Stimulated activated CD8-positive, alpha-beta memory T cell treated with anti-CD3 and anti-CD28 coated beads, Interleukin-12 subunit alpha, Interleukin-12 subunit beta, amount 100 ng/mL, for 24 hours (primary cell): ENCODE measurements around the gene PHACTR1.

ENCODE experiments used
- DNase-seq: peaks from one replicate; pipeline ENCODE4 v3.0.0-alpha.2; 2020; ENCODE audit errors: extremely low read depth

Gene PHACTR1

DNA sequence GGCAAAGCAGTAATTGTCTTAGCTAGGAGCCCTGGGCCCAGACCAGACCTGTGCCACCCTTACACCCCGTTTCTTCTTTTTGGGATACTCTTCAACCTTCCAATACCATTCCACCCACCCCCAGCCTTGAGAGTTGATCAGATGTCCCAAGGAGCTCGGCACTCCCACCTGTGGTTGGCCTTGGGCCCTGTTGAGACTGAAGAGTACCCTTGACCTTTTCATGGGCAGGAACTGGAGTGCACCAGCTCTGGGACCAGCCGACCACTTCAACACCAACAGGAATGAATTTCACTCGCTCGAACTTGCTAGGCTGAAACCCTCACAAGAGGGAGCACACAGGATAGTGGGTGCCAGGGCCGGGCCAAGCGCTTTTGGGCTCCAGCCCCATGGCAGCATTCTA is 273.6 kb downstream of the PHACTR1 start:
- DNase-seq, result no peak

DNA sequence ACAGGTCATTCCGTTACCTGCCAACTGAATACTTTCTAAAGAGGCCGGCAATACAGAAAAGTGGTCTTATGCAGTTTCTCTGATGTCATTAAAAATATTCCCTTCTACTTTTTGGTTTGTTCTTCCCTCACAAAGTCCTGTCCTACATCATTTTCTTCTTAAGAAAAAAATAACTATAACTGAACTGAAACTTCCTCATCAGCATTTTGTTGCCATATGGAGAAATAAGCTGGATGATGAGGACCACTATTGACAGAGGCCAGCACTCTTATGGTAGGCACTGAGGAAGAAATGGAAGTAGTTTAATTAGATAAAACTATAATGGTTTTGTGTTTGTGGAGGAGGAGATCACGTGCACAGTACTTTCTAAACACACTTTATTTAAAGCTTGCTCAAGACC is 274.9 kb downstream of the PHACTR1 start:
- DNase-seq, result no peak

DNA sequence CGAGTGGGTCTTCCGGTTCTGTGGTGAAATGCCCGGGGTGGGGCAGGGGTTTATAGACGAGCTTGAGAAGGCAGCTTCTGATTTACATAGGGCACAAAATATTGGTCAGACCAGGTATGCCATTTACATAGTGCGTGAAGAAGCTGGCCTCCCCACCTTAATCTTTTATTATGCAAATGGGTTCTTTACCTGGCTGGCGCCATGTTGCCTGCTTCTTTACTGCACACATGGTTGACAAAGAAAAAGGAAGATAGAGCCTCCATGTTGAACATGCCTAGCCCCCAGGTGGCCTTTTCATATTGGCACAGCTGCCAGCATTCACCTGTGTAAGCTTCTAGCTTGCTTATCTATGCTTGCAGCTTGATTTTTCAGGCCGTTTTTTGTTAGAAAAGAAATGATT is 276.2 kb downstream of the PHACTR1 start:
- DNase-seq, result no peak

DNA sequence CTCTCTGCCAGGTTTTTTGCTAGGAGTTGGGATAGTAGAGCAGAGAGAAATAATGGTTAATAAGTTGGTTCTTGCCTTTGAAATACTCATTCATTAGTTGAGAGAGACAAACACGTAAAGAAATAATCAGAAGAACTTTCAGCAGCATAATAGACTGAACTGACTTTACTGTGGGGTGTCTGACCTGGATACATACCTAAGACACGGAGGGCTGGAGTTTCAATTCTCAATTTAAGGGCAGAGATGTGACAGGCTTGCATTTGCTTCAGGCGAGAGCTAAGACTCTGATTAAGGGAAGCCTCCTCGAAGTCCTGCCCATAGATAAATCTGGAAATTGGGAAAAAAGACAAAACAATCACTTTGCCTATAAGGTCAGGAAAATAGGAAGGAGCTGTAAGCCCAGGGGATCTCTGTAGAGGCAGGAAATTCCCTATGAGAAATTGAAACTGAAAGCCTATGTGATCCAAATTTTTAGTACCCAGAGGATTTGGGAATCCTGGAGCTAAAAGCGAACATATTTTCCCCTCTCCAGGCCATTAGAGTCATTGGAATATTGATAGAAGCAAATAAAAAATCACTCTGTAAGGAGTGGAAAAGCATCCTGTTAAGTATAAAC is 276.8 kb downstream of the PHACTR1 start:
- no peak for DNase-seq

DNA sequence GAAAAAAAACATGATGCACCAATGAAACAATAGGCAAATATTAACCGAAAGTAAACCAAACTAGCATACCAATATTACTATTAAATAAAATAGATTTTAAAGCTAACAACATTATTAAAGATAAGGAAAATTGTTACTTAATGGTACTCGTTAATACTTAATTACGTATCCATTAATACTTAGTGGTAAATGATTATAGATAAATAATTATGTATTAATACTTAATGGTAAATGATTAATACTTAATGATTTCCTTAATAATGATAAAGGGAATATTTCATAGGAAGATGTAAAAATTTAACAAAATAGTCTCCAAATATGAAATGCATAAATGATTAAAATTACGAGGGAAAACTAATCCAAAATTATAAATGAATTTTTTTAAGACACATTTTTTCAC is 278.9 kb downstream of the PHACTR1 start:
- DNase-seq, result no peak

DNA sequence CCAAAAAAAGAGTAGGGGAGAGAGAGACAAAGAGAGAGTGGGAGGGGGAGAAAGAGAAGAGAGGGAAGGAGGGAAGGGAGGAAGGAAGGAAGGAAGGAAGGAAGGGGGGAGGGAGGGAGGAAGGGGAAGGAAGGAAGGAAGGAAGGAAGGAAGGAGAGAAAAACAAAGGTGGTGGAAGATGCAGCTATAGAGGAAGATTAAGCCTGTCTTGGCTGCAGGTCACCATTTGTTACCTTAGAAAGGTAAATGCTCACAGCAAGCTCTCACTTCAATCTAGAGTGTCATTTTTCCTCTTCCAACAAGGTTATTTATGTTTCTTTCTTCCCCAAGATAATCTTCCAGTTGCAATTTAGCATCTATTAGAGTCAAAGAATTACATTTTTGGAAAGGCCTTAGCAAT is 284.0 kb downstream of the PHACTR1 start:
- no peak for DNase-seq

DNA sequence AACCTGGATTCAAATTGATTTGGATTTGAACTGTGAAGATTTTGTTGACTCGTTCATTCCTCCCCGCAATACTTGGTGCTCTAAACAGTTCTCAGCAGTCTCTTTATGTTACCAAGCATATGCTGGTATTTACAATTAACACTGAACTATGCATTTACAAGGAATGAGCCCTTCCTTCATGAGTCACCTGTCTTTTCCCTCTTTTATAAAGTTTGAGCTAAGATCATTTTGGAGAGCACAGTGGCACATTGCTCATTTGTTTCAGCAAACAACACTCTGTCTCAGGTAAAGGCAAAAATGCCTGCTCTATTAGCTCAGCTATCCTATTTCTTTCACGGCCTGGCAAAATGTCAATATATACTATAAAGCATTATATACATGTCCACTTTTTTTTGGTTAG is 285.4 kb downstream of the PHACTR1 start:
- DNase-seq, result no peak

DNA sequence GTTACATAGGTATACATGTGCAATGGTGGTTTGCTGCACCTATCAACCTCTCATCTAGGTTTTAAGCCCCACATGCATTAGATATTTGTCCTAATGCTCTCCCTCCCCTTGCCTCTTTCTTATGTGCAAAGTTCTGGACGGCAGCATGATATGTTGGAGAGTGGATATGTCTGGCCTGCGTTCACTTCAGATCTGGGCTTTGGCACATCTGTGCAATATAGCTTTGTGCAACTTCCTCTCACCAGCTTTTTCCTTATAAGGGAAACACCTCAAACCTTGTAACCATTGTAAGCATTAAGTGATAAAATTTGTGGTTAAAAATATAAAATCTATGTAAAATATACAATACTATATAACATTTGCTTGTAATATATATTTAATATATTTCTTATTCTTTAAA is 288.0 kb downstream of the PHACTR1 start:
- no peak for DNase-seq

DNA sequence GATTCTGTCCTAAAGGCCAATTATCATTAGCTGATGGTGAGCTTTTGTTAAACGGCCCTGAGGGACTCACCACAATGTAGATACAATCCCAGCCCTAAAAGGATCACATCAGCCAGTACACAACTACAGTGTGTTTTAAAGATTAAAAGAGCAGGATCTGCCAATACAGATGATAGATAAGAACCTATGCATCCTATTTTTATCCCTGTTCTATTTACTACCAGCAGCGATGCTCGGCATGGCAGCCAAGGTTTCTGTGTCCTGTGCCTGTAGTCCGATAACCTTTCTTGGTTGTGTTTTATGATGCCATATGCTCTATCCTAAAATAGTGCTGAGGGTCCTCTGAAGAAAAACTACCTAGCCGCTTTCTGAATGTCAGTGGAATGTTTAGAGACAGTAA is 289.4 kb downstream of the PHACTR1 start:
- no peak for DNase-seq

DNA sequence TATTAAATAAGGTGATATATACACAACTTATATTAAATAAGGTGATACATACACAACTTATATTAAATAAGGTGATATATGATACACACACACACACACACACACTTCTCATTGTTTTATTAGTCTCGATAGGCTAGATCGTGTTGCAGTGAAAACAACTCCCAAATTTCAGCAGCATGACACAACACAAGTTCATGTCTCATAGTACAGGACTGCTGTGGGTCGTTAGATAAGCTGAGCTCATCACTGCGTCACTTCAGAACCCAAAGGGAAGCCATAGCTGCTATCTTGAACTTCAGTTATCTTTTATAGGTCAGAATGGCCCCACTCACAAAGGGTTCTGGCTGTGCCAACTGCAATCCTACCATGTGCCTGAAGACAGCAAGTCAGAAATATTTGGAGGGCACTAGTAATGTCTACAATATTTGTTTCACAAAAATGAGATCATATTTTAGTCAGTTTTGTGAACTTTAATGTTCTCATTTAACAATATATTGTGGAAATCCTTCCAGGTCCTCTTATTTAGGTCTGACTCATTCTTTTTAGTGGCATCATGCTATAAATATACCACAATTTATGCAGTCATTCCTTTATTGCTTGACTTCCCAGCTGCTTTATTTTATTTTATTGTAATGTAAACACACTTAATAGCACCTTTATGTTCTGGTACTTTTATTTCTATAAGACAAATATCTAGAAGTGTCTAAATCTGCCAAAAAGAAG is 290.2 kb downstream of the PHACTR1 start:
- no peak for DNase-seq

DNA sequence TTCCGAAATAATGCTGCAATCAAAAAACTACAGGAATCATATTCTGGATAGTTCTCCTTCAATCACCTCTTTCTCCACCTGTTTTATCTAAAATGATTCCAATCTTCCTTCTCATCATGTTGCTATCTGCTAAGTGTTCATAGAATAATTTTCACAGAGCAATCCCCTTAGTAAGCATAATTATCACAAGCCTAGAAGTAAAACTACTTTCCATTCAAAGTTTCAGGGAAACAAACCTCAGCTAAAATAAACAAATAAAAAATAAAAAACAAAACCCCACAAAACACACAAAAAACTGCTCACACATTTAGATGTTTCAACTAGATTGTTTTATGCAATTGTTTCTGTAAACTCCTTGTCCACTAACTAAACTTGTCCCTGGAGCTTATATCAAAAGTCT is 291.2 kb downstream of the PHACTR1 start:
- DNase-seq, result no peak

DNA sequence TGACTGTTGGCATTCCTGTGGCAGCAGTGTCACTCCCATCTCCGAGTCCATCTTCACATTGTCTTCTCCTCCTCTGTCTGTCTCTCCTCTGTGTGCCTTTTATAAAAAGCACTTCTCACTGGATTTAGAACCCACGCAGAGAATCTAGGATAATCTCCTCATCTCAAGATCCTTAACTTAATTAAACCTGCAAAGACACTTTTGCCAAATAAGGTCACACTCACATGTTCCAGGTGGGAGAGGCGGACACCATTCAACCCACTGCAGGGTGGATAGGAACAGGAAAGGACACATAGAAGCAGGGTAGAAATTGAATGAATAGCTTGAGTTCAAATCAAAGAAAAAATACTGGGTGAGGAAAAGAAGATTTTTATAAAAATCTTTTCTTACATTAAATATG is 292.5 kb downstream of the PHACTR1 start:
- no peak for DNase-seq

DNA sequence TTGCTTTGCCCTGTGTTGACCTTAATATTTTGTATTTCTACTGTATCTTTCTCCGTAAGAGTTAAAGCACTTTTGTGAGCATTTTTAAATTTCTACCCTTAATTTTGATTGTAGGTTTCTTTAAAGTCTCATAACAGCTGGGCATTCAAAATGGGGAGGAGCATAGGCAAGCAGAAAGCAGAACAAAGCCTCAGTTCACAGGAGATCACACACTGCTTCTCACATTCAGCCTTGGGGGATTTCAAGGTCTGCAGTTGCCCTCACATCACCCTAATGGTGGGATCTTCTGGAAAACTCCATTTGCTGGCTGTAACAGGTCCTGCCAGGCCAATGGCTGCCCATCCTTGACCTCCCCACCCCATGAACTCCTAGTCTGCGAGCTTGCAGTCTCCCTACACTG is 292.9 kb downstream of the PHACTR1 start:
- no peak for DNase-seq

DNA sequence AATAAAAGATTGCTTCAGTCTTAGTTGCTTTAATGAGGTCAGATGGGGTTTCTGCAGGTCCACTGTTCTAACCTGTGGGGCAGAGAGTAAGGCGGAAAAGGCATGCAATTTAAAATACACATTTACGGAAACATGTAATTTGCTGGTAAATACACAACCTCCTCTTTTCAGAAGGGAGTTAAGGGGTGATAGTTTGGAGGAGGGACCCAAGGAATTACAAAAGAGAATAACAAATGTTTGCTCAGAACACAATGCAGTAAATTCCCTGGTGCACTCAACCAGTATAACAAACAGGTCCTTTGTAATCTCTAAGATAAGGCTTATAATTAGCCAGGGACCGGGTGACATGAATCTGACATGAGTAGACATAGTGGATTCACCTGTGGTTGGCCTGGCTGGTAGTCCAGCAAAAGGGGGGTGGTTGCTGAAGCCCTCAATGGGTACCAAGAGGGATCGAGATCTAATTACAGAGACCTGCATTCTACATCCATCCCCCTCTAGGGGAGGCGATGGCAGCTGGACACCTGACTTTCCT is 295.1 kb downstream of the PHACTR1 start:
- no peak for DNase-seq

DNA sequence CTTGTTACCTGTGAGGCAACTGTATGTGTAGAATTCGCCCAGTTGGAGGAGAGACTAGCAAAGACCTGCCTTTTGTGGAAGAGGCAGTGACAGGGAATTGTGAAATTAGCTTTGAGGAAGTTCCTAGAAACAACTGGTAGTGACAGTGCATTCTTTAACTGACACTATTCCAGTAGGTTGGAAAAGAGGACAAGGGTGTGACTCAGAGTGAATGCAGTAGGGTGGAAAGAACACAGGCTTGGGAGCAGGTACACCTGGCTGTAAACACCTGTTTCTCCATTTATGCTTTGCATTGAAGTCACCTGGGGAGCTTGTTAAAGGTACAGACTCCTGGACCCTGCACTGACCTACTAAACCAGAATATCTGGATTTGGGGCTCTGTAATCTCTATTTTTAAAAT is 295.7 kb downstream of the PHACTR1 start:
- no peak for DNase-seq

DNA sequence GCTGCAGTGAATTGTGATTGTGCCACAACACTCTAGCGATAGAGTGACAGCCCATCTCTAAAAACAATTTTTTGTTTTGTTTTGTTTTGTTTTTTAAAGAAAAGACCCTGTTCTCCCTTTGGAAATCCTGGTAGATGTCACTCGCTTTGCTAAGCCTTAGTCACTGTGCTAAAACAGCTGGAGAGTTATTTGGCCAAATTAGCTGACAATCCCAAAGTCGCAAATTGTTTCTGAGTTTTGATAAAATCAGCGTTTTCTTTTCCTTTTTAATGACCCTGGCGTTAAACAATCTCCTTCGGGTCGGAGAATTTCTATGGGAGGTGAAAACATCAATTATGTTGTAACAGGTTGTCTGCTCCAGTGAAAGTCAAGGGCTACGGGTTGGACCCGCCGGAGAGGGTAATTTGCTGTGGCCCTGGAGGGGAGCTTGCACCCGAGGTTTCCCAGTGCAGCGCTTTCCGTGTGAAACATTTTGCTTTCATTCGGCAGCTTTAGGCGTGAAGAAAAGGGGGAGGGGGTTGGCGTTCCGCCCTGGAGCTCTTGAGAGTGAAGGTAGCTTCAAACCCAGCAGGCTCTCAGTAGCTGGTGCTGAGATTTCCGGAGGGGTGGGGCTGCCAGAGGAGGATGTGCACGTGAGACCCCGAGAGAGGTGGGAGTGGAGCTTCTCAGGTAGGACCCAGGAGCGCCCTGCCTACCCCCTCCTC is 296.6 kb downstream of the PHACTR1 start:
- DNase-seq, result no peak

DNA sequence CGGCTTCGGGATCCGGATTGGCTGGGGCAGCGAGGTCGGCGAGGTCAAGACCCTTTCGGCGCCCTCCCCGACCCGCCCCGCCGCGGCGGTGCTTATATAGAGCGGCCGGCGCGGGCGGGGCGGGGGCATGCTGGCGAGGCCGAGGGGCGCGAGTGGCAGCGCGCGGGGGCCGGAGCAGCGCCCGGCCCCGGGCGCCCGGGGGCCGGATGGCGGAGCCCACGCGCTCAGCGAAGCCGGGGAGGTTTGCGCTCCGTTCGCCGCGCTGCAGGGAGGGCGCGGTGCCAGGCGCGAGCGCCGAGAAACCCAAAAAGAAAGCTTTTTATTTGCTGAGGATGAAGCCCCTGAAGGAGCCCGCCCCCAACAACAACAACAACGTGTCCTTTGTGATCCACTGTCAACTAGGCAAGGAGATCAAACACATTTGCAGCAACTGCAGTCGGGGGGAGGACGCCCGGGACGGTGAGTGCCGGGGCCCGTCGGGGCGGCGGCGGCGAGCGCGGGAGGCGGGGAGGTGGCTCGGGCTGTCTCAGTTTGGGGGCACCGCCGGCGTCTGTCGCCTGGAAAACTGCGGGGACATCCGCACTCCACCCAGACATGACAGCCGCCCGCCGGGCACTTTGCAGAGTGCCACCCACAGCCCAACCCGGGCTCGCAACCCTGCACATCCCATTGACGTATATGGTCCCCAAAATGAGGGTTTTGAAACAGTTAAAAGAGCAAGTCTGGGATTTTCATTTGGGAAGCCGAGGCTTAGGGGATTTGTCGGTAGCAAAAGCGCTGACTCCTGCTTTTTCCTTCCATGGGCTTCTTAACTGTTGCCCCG is 297.3 kb downstream of the PHACTR1 start:
- no peak for DNase-seq

DNA sequence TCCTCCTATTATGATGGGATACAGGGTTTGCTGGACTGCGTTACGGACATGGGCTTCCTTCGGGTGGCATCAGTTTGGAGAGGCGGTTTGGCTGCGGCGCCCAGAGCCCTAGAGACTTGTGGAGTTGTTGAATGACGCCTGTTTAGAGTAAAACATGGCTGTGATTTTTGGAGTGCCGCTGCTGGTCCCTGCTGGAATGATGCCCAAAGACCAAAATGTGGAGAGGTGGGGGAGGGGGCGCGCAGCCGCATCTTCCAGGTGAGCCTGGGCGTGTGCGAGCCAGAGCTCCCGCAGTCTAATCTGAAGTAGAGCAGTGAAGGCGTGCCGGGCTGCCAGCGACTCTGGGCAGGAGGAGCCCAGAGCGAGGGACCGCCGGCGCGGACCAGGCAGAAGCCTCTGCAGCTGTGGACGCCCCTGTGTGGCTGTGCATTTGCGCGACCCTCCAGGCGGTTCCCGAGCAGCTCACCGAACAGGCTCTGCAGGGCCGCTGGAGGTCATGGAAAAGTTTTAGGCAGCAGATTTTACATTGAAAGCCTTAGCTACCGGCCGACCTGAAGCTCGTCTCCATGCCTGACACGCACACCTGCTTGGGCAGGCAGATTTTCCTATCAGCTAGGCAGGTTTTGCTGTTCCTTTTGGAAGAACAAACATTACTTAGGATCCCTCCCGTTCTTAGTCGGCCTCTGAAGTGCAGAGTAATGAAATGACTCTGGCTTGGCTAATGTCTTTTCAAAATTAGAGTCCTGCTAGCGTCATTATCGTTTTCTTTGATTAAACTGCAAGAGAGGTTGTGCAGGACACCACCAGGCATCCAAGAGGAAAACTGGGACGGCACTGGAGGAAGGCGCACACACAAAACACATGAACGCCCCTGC is 298.2 kb downstream of the PHACTR1 start:
- no peak for DNase-seq

DNA sequence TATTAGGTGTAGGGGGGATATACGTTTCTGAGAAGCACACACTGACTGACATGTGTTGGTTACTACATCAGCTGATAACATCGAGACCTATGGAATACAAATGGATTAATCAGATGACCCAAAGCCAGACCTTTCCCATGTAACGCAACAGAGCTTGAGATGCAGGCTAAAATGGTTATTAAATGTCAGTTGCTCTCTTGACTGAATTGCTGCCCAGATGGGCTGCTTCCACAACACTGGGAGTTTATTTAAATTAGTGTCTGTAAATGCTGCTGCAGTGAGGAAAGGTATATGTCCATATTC is 298.8 kb downstream of the PHACTR1 start:
- no peak for DNase-seq

DNA sequence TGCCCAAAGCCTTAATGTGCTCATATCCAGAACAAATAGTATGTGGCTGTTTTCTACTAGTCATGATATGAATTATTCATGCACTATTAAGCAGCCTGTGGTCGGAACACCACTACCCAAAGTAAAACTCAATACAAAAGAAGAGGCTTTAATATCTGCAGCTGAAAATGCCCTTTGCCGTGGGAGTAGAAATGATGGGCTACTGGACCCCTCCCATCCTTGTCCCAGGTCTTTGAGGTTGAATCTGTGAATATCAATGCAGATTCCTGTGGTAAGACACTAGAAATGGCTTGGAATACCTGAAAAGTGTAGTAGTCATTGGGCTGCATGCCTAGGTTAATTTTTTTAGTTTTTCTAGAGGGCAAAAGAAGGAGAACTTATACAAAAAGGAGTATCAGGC is 308.0 kb downstream of the PHACTR1 start:
- no peak for DNase-seq

DNA sequence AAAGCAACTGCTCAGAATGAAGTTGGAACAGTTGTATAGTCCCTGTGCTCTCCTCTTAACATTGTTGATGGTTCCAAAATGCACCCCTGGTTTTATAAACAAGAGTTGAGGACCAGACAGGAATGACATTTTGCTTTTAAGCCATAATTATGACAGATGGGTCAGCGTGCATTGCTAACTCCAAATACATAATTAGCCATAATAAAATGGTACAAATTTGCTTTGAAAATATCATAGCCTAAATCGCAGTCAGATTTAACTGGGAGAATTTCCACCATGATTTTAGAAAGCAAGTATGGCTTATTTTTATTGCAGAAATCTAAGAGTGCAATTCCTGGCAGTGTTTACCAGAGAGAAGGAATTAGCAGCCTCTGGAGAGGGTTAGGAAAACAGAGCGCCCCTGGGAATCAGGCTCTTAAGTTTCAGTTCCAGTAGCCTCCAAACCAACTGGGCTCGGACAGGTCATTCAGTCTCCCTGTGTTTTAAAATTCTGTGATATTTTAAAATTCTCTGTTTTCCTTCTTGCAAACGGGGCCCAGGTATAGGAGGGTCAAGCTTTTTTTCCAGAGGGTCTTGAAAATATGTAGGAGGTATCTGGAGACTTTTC is 309.4 kb downstream of the PHACTR1 start:
- DNase-seq, result no peak
